ENCODE measurements around the gene GRAP. TPM values are rescaled to one million over a fixed set of nuclear protein-coding genes. Genes with fewer than 3 reads are reported as not detected.
"Not testable (repeated sequence)": the region's sequence is repeated elsewhere in the genome, so short reads cannot be mapped to it uniquely, and the experiment has no call there.

The GRAP gene
- total RNA-seq: 1.6 TPM

DNA sequence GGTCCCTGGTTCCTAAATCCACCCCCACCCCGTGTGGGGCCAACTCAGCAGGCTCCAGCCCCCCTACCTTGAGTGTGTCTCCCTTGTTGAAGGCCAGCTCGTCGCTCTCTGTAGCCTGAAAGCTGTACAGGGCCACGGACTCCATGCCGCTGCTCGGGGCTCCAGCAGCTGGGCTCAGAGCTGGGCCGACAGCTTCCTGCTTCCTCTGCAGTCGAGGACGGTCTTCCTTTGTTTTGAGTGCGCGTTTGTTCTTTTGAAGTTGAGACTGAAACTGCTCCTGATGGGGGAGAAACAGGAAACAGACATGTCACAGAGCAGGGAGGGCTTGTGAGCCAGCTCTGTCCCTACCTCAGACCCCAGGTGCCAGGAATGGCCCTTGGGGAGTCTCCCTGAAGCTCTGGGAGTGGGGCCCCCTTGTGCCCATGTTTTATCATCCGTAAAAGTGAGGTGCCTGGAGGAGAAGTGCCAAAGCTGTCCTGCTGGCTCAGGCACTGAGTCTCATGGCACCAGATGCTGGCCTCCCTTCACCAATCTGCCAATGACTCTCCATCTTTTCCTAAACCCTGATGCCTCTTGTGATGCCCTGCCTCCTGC lies at the start of gene GRAP:
Gene GRAP (minus strand): TSS at position 176 of the 594 bp plus-strand sequence. CDS start 31 bp downstream, at position 145.
- not testable (repeated sequence) for FAIRE-seq; DNase-seq (ENCODE audit: low spot score in 2 of 2)

DNA sequence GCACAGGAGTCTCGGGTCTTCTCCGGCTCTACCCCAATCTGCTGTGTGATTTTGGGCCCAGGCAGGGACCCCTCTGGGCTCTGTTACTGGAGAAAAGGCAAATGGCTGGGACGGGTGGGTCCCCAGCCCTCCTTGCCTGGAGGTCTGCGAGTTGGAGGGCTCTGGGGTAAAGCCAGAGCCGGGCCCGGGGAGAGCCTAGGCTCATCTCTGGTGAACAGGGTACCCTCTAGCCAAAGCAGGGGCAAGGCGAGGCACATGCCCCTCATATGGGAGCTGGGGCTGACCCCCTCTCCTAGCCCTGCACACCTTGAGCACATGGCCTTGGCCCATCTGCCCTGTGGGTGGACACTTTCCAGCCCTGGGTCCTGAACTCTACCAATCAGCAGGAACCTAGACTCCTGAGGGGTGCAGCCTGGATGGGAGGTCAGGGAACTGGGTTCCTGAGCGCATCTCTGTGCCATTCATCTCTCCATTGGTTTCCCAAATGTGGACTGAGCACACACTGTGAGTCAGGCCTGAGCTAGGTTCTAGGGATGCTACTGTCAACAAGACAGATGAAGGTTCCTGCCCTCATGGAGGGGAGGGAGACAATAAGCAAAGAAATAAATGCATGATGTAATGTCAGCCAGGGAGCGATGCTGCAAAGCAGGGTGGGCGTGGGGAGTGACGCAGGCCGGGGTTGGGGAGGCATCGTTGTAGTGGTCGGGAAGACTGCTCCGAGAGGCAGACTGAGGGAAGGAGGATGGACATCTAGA lies 47.1 kb upstream of the GRAP start:
- not testable (repeated sequence) for DNase-seq (ENCODE audit: low spot score in 2 of 2); FAIRE-seq

DNA sequence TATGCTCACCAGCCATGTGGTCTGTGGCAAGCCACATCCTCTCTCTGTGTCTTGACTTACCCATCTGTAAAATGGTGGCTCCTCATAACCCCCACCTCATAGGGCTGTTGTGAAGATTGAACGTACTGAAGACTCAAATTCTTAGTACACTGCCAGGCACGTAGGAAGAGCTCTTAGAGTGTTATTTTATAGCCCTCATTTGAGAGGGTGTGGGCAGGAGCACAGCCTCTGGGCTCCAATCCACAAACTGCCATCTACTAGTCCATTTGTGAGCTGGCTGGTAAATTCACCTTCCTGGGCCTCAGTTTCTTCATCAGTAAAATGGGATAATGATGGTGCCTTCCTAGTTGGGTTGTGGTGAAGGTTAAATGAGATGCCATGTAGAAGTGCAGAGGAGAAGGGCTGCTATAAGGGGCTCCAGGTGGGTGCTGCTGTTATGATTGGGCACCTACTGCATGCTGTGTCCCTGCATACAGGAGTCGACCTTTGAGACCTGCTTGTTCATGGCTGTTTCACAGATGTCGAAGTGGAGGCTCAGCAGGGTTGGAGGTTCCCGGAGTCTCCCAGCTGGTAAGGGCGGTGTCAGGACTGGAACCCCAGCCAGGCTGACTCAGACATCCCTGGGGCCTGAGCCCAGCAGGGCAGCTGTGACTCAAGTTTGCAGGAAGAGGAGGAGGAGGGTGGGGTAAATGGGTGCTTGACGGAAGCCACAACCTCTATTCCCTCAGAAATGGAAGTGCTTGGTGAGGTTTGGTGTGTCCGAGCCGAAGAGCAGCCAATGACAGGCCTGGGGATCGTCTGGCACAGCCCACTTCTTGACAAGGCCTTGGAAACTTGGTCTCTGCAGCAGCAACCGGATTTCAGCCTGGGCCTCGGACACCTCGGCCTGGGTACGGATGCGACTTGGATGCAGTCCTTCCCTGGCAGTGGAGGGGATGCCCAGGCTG lies 46.3 kb upstream of the GRAP start:
- not testable (repeated sequence) for DNase-seq (ENCODE audit: low spot score in 2 of 2); FAIRE-seq

DNA sequence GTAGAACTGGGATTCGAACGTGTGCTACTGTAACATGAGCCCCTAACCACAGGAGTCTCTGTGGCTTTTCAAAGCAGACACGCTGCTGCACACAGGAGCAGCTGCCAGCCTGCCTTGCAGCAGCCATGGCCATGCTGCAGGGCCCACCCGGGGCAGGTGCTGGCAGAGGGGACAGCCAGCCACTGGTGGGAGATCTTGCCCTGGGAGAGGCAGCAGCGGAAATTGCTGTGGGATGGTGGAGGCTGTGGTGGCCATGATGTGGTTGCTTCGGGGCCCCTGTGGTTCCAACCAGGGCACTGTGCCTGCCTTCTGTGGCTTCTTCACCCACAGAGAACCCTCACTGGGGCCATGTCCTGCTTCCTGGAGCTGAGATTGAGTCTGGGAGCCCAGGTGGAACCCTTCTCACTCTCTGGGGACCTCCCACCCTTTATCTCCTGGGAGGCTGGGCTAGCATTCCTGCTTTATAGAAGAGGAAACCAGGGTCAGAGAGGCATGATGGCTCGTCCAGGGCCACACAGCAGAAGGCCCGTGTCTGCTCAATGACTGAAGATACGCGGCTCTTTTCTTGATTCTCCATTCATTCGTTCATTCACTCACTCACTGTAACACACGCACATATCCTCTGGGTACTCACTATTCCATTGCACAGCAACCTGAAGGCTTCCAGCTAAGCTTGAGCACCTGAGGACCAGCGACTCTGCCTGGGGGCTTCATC lies 43.5 kb upstream of the GRAP start:
- not testable (repeated sequence) for FAIRE-seq; DNase-seq (ENCODE audit: low spot score in 2 of 2)

DNA sequence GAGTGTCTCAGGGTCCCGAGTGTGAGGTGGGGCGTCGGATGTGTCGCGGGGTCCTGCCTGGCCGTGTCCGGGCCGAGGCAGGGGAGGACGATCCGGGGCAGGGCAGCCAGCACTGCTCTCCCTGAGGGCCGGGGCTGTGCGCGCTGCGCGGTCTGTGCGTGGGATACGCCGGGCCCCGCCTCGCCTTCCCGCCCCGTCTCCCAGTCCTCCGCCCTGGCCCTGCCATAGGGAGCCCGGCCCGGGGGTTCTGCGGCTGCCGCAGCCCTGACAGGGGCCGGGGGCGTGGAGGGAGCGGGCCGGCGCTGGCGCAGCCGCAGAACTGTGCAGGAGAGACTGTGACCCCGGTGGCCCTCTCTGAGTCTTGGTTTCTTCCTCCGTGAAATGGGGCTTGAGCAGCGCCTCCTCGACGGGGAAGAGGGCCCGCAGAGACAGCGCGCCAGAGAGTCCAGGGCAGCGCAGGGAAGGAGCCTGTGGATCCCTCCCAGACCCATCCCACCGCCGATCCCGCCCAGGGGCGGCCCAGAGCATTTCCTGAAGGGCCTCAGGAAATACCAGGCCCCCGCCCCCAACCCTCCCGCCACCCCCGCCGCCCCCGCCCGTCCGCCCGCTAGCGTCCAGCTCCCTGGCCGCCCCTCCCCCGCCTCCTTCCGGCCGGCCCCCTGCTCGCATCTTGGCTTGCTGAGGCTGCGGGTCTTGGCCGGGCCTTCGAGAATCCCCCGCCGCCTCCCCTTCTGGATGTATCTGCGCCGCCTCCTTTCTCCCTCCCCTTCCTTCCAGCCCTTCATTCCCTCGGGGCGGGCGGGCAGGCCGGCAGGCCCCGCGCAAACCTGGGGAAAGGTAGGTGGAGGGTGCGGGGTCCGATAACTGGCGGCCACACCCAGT lies 42.3 kb upstream of the GRAP start:
- DNase-seq (ENCODE audit: low spot score in 2 of 2); FAIRE-seq: not testable (repeated sequence)

DNA sequence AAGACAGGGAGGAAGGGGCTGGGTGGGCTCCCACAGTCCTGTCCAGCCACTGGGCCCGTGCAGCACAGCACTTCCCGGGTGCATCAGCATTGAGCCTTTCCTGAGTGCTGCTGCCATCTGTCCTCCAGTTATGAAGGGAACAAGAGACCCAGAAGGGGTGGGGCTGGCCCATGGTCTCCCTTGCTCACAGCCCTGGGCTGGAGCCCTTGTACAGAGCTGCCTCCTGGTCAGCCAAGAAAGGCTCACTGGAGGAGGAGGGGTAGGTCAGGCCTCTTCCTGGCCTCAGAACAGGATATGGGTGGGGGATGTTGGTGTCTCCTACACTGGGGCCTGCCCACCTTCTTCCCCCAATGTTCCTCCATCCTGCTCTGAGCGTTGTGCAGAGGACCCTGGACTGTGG lies 30.6 kb upstream of the GRAP start:
- FAIRE-seq; DNase-seq (ENCODE audit: low spot score in 2 of 2): not testable (repeated sequence)

DNA sequence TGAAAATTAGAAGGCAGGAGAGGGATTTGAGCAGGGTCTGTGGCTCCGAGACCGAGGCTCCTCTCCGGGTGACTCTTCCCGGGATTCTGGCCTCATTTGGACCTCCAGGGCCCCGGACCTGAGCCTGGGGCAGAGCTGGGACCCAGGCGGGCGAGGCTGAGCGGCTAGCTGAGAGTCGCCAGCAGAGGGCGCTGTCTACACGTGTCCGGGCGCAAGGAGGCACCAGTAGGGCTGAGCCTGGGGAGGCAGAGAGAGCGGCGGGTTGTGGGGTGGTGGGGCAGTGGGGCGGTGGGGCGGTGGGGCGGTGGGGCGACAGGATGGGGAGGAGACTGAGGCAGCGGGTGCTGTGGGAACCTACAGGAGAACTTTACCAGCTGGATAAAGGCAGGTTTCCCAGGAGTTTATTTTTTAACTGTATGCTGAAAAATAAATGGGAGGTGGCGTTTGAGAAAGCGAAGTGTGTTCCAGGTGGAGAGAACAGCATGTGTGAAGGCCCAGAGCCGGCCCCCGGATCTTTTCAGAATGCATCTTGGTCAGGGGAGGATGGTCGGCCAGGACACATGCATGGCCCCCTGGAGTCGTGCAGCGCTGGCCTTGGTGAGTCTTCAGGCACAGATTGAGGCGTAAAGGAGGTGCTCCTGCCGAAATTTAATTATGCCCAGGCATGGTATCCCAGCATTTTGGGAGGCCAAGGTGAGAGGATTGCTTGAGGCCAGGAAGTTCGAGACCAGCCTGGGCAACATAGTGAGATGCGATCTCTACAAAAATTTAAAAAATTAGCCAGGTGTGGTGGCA lies 29.8 kb upstream of the GRAP start:
- DNase-seq (ENCODE audit: low spot score in 2 of 2); FAIRE-seq: not testable (repeated sequence)

DNA sequence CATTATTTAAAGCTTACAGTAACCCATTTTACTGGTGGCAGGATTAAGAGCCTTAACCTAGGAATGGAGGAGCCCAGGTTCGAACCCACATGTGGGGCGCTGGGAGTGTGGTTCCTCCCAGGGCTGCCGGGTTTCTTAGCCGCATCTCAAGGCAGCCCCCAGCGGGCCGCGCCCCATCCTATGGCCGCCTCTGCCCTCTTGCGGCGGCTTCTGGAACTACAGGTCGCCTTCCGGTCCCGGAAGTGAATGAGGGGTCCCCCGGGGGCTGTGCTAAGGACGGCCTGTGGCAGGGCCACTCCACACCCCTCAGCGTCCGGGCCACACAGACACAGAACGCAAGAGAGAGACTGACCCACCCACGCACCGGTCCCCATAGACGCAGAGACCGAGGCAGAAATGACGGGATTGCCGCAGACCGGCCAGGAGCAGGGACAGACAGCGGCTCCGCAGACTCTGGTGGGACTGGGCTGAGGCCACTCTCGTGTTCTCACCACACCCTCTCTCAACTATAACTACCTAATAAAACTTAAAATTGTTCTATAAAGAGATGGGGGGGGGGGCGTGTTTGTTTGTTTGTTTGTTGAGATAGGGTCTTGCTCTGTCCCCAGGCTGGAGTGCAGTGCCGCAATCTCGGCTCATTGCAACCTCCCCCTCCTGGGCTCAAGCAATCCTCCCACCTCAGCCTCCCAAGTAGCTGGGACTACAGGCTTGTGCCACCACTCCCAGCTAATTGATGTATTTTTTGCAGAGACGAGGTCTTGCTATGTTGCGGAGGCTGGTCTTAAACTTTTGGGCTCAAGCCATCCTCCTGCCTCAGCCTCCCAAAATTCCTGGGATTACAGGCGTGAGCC lies 23.8 kb upstream of the GRAP start:
- not testable (repeated sequence) for FAIRE-seq; DNase-seq (ENCODE audit: low spot score in 2 of 2)

DNA sequence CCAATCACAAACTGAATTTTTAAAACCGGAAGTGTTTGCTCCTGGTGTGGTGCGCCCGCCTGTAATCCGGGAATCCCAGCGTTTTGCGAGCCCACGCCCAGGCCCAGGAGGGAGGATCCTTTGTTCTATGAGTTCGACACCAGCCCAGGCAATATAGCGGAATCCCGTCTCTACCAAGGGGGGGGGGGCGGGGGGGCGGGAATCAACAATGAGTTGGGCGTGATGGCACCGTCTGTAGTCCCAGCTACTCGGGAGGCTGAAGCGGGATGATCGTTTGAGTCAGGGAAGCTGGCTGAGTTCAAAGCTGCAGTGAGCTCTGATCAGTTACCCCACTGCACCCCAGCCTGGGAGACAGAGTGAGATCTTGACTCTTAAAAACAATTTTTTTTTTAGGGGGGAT lies 17.6 kb upstream of the GRAP start:
- DNase-seq (ENCODE audit: low spot score in 2 of 2); FAIRE-seq: not testable (repeated sequence)

DNA sequence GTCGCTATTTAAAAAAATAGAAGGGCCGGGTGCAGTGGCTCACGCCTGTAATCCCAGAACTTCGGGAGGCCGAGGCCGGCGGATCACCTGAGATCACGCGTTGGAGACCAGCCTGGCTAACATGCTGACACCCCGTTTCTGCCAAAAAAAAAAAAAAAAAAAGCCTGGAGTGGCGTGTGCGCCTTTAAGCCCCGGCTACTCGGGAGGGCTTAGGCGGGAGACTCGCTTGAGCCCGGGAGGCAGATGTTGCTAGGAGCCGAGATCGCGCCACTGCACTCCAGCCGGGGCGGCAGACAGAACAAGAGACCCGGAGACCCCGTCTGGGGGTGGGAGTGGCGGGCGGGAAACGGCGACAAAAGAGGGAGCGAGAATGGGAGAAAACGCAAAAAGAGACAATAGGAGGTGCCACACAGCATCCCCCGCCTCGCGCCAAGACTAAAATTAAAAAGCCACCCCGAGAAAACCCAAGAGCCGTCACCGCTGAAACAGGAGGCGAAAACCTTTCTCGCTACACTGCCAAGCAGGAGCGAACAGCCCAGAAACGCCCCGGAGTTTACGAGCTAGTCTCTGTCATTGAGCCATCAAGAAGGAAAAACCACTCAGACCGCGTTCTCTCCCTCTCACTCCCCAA lies 16.7 kb upstream of the GRAP start:
- DNase-seq (ENCODE audit: low spot score in 2 of 2); FAIRE-seq: not testable (repeated sequence)

DNA sequence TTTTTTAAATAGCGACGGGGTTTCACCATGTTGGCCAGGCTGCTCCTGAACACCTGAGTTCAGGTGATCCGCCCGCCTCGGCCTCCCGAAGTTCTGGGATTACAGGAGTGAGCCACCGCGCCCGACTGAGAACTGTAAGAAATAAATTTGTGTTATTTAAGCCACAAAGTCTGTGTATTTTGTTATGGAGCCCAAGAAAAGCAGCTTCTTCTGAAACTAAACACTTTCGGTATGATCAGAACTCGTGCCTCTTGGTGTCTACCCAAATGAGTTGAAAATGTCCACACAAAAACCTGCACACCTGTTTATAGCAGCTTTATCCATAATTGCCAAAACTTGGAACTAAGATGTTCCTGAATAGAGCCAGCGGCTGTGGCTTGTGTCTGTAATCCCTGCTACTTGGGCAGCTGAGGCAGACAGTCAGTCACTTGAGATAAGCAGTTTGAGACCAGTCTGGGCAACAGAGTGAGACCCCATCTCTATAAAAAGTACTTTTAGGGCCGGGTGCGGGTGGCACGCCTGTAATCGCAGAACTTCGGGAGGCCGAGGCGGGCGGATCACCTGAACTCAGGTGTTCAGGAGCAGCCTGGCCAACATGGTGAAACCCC lies 16.1 kb upstream of the GRAP start:
- DNase-seq (ENCODE audit: low spot score in 2 of 2); FAIRE-seq: not testable (repeated sequence)

DNA sequence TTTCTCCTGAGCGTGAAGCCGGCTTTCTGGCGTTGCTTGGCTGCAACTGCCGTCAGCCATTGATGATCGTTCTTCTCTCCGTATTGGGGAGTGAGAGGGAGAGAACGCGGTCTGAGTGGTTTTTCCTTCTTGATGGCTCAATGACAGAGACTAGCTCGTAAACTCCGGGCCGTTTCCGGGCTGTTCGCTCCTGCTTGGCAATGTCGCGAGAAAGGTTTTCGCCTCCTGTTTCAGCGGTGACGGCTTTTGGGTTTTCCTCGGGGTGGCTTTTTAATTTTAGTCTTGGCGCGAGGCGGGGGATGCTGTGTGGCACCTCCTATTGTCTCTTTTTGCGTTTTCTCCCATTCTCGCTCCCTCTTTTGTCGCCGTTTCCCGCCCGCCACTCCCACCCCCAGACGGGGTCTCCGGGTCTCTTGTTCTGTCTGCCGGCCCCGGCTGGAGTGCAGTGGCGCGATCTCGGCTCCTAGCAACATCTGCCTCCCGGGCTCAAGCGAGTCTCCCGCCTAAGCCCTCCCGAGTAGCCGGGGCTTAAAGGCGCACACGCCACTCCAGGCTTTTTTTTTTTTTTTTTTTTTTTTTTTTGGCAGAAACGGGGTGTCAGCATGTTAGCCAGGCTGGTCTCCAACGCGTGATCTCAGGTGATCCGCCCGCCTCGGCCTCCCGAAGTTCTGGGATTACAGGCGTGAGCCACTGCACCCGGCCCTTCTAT lies 15.4 kb upstream of the GRAP start:
- FAIRE-seq; DNase-seq (ENCODE audit: low spot score in 2 of 2): not testable (repeated sequence)

DNA sequence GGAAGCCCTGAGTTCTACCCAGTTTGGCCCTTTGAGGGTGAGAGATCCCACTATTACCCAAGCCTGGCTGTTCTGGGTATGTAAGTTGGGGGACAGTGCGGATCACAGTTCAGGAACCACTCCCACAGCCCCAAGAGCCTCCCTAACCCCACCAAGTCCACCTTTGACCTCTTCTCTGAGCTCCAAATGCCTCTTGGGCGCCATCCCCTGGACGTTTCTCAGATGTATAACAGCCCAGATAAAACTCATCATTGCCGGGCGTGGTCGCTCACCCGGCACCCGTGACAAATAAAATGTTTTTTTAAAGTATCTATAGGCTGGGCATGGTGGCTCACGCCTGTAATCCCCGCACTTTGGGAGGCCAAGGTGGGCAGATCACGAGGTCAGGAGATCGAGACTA lies 8.7 kb upstream of the GRAP start:
- not testable (repeated sequence) for FAIRE-seq; DNase-seq (ENCODE audit: low spot score in 2 of 2)

DNA sequence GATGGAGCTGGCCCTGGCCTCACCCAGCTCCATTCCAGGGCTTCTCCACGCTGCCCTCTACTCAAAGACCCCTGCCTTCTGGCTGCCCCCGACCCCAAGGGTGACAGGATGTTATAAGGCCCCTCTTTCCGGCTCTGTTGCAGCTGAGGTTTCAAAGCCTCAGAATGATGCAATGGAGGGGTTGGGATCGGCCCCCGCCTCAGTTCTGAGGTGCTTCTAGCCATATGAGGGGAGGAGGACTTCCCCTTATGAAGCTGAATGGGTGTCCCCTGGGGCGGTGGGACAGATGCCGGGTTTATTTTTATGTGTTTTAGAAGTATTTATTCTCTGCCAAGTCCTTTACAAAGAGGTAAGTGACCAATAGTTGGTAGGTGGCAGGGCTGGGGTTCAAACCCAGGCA lies 2.1 kb upstream of the GRAP start:
- not testable (repeated sequence) for DNase-seq (ENCODE audit: low spot score in 2 of 2); FAIRE-seq

DNA sequence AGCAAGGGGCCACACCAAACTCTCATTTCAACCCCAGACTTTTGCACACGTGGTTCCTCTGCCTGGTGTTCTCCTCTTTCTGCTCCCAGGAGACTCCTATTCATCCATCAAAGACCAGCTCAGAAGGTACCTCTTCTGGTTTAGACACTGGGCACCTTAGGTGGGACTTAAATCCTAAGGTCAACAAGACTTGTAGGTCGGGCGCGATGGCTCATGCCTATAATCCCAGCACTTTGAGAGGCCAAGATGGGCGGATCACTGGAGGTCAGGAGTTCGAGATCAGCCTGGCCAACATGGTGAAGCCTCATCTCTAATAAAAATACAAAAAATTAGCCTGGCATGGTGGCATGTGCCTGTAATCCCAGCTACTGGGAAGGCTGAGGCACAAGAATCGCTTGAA lies 753 bp upstream of the GRAP start:
- FAIRE-seq; DNase-seq (ENCODE audit: low spot score in 2 of 2): not testable (repeated sequence)

DNA sequence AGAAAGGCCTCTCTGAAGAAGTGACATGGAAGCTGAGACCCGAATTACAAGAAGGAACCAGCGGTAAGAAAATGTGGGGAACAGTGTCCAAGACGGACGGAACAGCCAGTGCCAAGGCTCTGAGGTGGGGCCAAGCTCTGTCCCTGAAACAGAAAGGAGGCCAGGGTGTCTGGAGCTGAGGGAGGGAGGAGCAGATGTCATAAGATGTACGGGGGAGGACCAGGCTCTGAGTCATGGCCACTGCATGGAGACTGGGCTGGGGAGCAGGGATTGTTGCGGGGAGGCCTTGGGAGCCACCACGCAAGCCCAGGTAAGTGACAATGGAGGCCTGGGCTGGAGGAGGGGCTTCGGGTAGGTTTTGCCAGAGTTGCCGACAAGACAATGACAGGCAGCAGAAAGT lies 2.1 kb downstream of the GRAP start:
- DNase-seq (ENCODE audit: low spot score in 2 of 2); FAIRE-seq: not testable (repeated sequence)

Data from frontal cortex (tissue), 4 donors.